ENCODE measurements around the gene HIC1.

HIC1 gene

DNA sequence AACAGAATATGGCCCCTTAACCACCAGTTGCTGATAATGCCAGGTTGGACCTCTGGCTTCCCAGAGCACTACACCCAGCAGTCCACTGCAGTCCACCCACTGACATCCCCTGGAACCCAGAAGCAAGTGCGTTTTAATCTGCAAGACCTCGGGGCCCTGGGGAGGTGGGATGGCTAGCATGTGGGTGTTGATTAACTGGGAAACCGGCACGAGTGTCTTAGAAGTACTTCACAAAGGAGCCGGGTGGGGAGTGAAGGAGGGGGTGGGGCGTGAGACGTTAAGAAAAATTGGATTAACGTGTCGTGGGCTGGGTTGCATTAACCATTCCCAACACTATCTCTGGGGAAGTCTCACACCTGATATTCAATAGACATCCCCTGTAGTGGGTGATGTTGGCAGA lies 6.1 kb upstream of the HIC1 start:
- DNase-seq = no peak

DNA sequence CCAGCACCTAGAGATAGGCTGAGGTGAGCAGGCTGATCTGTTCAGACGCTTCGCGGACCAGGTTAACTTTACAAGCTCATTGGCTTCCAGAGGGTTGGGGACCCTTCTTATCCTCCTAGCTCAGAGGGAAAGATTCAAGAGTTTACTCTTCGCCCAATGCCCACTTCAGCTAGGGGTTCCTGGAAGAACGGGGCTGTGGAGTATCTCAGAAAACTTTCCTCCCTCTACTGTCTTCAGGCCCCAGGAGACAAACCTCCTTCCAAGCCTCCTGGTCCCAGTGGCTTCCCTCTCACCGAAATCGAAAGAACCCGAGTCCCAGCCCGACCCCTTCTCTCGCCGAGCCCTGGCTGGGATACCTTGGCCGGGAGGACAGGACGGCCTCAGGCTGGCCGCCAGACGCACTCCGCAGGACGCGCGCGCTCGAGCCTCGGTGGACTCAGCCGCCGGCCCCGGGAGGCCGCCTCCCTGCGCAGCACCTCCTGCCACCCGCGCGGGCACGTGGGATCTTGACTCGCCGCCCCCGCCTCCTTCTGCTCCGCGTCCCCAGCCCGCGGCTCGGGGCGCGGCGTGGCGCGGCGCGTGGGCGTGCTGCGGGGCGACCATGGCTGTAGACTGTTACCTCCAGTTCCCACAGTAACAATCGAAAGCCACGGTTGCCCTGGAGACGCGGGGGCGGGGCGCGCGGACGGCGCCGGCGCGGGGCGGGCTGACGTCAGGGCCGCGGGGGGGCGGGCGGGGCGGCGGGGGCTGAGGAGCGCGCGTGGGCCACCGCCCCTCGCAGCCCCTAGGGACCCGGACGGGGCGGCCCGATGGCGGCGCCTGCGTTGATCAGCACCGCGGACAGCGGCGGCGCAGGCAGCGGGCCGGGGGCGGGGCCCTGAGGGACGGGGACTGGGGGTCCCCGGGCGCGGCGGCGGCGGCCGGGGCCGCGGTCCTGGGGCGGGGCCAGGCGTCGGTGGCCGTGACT lies 5.3 kb upstream of the HIC1 start:
- peak; percentile 47 for DNase-seq

DNA sequence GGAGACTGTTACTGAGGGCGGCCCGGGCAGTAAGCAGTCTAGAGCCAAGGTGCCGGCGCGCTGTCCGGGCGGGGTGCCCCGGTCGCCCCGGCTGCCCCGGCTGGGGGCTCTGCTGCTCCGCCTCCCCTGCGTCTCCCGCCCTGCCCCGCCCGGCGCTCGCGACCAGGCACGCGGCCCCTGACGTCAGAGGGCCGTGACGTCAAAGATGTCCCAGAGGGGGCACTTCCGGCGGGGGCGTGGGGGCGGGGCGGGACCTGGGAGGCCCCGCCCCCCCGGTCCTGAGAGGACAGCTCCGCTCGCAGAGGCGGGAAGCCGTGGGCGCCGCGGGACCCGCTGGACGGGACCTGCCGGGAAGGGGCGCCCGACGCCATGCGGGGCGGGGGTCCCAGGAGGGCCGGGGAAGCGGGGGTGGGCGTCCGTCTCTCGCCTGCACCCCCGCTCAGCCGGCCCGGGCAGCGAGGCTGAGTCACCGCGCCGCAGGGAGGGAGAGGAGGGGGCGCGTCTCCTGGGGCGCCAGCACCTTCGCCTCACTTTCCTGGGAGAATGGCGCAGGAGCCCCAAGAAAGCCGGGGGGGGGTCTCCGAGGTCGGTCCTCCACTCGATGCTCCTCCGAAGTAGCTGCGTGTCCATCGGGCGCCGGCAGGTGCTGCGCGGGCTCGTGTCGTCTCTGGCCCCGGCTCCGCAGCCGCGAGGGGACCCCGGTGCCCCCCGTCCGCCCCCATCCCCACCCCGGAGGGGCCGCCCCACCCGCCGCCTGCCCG lies 4.4 kb upstream of the HIC1 start:
- DNase-seq = no peak

DNA sequence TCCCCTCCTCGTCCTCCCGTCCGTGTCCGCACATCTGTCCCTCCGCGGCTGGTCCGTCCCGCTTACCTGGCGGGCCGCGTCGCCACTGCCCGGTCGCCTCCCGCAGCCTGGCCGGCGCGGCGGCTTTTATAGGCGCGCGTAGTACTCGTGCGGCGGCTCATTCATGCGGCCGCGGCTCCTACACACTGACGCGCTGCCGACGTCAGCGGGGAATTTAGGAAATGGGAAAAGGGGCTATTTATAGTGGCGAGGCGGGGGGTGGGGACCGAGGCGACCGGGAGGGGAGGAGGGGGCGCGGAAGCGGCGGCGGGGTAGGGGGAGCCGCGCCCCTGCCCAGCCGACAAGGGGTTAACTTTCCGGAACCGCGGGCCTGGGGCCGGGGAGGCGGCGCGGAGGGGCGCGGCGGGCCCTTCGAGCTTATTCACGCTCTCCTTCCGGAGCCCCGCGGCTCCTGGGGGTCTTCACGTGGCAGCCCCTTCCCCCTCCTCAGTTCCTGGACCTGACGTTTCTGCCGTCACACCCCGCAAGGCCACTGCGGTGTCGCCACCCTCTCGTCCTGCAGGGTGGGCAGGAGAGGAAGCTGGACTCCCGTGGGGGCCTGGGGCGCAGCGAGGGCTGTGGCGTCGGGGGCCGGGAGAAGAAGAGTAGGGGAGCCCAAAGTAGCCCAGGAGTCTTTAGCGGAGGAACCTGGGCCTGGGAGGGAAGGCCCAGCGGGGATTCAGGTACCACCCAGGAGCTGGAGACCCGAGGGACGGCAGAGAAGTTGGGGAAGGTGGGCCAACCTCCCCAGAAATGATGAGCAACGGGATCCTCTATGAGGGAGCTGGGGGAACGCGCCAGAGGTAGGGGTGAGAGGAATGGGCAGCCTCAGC lies 3.6 kb upstream of the HIC1 start:
- no peak for DNase-seq

DNA sequence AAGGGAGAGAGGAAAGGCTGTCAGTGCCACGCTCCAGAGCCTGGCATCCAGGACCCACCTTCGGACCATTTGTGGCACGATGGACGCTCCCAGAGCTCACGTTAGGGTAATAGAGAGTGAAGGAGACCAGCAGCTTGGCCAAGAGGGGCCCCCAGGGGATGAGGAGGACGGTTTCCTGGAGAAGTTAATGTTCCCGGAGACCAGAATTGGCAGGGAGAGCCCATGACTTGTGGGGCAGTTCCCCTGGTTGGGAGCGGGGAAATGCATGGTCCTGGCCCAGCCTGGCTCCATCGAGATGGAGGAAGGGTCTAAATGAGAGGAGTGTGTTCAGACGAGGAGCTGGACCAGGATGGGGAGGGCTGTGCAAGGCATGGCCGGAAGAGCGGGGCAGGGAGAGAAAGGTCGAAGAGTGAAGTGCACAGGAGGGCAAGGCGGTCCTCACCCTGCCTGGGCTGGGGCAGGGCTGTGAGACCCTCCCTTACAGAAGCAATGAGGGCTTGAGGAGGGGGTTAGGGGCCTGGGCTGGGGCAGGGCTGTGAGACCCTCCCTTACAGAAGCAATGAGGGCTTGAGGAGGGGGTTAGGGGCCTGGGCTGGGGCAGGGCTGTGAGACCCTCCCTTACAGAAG lies 2.9 kb upstream of the HIC1 start:
- DNase-seq = no peak

DNA sequence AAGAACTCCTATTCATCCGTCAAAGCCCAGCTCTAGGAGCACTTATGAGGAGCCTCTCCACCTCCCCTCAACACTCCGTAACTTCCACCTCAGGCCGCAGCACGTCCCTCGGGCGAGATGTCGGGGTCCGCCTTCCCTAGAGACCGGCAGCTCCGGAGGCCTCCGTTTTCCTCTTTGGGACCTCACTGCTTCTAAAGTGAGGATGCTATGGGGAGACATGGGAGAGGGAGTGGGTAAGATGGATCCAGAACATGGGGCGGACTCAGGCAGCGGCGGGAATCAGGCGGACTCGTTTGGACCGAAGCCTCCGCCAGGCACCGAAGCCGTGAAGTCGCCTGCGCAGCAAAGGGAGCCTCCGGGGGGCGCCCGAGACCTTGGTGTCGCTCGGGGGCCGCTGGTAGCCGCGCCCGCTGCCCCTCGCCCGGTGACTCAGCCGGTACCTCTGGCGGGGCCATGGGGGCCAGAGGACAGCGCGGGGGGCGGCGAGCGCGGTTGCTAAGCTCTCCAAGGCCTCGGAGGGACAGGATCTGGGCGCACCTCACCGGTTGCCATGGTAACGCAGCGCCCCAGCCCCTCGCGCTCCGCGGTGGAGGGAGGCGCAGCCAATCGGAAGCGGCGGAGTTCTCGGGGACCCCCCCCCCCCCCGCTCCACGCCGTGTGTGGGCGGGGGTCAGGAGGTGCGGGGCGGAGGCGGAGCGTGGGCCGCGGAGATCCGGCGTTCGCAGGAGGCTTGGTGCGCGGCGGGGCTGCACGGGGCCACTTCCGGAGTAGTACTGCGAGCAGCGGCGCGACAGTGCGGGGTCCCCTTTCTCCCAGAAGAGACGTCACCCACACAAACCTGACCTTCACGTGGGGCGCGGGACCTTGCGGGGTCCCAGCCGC lies 1.3 kb upstream of the HIC1 start:
- DNase-seq = peak; percentile 56

DNA sequence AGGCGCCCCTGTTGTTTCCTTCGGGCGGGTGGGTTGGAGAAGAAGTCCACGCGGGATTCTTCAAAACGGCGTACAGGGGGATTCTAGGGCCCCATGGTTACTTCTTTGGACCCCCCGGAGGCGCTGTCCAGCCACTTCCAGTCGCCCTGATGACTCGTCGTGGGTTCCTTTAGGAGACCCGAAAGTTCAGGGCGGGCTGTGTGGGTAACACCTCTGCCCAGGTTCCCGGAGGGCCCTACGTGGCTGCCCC lies 716 bp upstream of the HIC1 start:
- peak; percentile 65 for DNase-seq

DNA sequence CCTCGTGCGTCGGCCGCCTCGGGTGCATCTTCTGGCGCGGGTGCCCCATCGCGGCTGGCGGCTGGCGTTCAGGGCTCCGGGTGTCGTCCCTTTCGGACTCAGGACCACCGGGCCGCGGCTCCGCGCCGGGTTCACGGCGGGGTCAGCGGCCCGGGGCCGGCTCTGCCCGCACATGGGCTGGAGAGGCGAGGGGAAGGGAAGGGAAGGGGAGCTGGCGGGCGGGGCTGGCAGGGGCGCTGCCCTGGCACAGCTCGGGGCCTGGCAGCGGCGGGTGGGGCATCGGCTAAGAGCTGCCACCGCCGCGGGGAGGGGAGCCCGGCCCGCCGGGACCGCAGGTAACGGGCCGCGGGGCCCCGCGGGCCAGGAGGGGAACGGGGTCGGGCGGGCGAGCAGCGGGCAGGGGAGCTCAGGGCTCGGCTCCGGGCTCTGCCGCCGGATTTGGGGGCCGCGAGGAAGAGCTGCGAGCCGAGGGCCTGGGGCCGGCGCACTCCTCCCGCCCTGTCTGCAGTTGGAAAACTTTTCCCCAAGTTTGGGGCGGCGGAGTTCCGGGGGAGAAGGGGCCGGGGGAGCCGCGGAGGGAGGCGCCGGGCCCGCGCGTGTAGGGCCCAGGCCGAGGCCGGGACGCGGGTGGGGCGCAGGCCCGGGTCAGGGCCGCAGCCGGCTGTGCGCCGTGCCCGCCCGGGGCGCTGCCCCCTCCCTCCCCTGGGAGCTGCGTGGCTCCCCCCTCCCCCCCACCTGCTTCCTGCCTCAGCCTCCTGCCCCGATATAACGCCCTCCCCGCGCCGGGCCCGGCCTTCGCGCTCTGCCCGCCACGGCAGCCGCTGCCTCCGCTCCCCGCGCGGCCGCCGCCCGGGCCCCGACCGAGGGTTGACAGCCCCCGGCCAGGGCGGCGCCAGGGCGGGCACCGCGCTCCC lies 646 bp downstream of the HIC1 start:
- DNase-seq = no peak

DNA sequence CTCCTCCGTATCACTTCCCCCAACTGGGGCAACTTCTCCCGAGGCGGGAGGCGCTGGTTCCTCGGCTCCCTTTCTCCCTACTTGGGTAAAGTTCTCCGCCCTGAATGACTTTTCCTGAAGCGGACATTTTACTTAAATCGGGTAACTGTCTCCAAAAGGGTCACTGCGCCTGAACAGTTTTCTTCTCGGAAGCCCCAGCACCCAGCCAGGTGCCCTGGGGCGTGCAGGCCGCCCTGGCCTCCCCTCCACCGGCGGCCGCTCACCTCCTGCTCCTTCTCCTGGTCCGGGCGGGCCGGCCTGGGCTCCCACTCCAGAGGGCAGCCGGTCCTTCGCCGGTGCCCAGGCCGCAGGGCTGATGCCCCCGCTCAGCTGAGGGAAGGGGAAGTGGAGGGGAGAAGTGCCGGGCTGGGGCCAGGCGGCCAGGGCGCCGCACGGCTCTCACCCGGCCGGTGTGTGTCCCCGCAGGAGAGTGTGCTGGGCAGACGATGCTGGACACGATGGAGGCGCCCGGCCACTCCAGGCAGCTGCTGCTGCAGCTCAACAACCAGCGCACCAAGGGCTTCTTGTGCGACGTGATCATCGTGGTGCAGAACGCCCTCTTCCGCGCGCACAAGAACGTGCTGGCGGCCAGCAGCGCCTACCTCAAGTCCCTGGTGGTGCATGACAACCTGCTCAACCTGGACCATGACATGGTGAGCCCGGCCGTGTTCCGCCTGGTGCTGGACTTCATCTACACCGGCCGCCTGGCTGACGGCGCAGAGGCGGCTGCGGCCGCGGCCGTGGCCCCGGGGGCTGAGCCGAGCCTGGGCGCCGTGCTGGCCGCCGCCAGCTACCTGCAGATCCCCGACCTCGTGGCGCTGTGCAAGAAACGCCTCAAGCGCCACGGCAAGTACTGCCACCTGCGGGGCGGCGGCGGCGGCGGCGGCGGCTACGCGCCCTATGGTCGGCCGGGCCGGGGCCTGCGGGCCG lies 1.6 kb downstream of the HIC1 start:
- no peak for DNase-seq

DNA sequence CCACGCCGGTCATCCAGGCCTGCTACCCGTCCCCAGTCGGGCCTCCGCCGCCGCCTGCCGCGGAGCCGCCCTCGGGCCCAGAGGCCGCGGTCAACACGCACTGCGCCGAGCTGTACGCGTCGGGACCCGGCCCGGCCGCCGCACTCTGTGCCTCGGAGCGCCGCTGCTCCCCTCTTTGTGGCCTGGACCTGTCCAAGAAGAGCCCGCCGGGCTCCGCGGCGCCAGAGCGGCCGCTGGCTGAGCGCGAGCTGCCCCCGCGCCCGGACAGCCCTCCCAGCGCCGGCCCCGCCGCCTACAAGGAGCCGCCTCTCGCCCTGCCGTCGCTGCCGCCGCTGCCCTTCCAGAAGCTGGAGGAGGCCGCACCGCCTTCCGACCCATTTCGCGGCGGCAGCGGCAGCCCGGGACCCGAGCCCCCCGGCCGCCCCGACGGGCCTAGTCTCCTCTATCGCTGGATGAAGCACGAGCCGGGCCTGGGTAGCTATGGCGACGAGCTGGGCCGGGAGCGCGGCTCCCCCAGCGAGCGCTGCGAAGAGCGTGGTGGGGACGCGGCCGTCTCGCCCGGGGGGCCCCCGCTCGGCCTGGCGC lies 2.4 kb downstream of the HIC1 start:
- DNase-seq = no peak

DNA sequence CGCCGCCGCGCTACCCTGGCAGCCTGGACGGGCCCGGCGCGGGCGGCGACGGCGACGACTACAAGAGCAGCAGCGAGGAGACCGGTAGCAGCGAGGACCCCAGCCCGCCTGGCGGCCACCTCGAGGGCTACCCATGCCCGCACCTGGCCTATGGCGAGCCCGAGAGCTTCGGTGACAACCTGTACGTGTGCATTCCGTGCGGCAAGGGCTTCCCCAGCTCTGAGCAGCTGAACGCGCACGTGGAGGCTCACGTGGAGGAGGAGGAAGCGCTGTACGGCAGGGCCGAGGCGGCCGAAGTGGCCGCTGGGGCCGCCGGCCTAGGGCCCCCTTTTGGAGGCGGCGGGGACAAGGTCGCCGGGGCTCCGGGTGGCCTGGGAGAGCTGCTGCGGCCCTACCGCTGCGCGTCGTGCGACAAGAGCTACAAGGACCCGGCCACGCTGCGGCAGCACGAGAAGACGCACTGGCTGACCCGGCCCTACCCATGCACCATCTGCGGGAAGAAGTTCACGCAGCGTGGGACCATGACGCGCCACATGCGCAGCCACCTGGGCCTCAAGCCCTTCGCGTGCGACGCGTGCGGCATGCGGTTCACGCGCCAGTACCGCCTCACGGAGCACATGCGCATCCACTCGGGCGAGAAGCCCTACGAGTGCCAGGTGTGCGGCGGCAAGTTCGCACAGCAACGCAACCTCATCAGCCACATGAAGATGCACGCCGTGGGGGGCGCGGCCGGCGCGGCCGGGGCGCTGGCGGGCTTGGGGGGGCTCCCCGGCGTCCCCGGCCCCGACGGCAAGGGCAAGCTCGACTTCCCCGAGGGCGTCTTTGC lies 3.1 kb downstream of the HIC1 start:
- no peak for DNase-seq

DNA sequence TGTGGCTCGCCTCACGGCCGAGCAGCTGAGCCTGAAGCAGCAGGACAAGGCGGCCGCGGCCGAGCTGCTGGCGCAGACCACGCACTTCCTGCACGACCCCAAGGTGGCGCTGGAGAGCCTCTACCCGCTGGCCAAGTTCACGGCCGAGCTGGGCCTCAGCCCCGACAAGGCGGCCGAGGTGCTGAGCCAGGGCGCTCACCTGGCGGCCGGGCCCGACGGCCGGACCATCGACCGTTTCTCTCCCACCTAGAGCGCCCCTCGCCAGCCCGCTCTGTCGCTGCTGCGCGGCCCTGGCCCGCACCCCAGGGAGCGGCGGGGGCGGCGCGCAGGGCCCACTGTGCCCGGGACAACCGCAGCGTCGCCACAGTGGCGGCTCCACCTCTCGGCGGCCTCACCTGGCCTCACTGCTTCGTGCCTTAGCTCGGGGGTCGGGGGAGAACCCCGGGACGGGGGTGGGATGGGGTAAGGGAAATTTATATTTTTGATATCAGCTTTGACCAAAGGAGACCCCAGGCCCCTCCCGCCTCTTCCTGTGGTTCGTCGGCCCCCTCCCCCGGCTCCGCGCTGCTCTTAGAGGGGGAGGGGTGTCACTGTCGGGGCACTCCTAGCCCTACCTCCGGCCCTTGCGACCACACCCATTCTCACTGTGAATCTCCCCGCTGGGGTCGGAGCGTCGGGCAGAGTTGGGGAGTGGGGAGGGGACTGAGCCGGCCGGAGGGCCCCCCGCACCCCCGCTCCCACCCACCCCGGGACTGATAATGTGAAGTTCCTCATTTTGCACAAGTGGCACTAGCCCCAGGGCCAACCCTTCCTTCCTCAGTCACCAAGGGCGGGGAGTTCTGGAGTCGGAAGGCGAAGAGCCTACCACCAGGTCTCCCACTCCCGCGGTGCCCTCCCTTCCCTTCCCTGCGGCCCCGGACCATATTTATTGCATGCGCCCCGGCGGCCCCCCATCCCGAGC lies 4.0 kb downstream of the HIC1 start:
- DNase-seq = no peak

DNA sequence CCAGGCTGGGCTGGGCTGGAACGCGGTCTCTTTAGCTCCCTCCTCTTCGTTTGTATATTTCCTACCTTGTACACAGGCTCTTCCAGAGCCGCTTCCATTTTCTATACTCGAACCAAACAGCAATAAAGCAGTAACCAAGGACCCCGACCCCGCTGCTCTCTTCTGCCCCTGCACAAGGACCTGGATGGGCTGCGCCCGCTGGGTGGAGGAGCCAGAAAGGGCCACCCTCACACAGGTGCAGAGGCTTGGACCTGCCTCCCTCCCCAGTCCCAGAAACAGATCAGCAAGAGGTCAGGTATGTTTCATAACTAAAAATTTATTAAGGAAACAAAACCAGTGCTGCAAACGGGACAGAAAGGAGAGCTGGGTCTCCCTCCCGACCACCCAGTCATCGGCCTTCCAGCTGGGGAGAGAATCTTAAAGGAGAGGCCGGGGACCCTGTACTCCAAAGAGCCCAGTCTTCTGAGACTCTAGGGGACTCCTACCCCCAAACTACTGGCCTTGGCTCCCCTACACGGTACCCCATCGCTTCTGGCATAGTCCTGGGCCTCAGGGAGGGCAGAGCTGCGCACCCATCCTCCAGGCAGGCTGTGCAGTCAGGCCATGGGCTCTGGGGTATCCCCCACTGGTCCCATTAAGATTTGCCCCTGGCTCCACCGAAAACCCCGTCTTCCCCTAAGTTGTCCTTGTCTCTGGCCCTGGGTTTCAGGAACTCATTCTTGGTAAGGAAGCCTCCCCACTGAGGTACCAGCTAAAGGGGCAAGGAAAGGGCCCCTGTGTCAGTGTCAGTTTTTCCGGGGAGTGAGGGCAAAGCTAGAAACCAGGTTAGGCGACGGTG lies 4.9 kb downstream of the HIC1 start:
- no peak for DNase-seq

DNA sequence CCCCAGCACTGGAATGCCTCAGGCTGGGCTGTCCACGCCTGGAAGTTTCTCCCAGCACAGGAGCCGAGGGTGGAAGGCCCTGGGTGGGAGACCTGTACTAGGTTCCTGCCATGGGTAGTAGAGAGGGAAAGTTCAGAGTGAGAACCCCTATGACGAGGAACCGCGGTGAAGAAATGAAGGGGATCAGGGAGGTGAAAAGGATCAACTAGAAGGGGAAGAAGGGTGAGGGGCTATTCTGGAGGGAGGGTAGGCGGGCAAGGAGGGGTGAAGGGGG lies 5.4 kb downstream of the HIC1 start:
- no peak for DNase-seq

DNA sequence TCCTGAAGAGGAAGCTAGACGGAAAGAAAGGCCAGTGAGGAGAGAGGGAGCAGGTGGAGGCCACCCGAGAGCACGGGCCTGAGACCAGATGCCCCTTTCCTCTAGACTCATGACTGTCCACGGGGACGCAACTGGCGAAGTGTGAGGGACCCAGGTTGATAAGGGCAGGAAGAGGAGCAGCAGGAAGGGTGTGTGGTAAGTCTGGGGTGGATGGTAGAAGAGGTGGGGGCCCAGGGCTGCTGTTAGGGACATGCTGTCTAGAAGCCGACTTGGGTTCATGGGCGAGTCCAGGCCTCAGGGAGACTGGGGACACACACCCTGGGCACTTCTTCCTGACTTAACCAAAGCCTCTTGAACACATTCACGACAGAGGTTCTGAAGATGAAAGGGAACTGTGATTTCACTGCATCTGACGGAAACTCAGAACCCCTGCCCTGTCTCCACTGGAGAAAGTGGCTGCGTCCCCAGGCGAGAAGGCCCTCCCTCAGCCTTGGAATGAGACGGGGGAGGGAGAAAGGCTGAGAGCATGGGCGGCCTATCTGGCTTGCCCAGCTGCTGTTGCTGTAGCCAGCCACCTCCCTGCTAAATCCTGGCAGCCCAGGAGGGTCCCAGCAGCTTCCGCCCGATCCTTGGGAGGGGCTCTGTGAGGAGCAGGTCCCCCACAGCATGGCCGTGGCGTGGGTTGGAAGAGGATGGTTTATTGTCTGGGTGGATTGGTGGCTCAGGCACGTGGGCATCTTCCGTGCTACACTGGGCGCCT lies 6.0 kb downstream of the HIC1 start:
- DNase-seq = no peak
